H9 (cell line): ENCODE results near the gene TSPAN5. TPM values are rescaled to one million over a fixed set of nuclear protein-coding genes. Genes with fewer than 3 reads are reported as not detected.

Experiments used
- DNase-seq: peaks from one replicate; pipeline ENCODE4 v3.0.0-alpha.2; 2017
- H2AFZ ChIP-seq: one replicate; pipeline ENCODE4 v1.6.1; 2013; ENCODE audit warnings: mild to moderate bottlenecking, low read length, control low read depth, moderate library complexity
- H2AK5ac ChIP-seq: 2 replicates; pipeline ENCODE4 v1.6.1; 2013; ENCODE audit warnings: low read length, control low read depth, mixed read lengths; ENCODE audit not compliant: insufficient read length
- H2BK120ac ChIP-seq: one replicate; pipeline ENCODE4 v1.6.1; 2013; ENCODE audit warnings: low read depth, mild to moderate bottlenecking, low read length, control low read depth, inconsistent platforms; ENCODE audit not compliant: poor library complexity, severe bottlenecking
- H2BK12ac ChIP-seq: 2 replicates; pipeline ENCODE4 v1.6.1; 2013; ENCODE audit warnings: low read length, control low read depth, mixed read lengths, low read depth; ENCODE audit not compliant: insufficient read length
- H2BK15ac ChIP-seq: 2 replicates; pipeline ENCODE4 v1.6.1; 2013; ENCODE audit warnings: low read depth, low read length, control low read depth
- H2BK20ac ChIP-seq: one replicate; pipeline ENCODE4 v1.6.1; 2013; ENCODE audit warnings: low read depth, mild to moderate bottlenecking, low read length, control low read depth, inconsistent platforms; ENCODE audit not compliant: poor library complexity, severe bottlenecking
- H2BK5ac ChIP-seq: 2 replicates; pipeline ENCODE4 v1.6.1; 2013; ENCODE audit warnings: low read length, control low read depth, mixed read lengths; ENCODE audit not compliant: insufficient read length
- H3K14ac ChIP-seq: 2 replicates; pipeline ENCODE4 v1.6.1; 2013; ENCODE audit warnings: low read length, control low read depth; ENCODE audit not compliant: insufficient read depth
- H3K18ac ChIP-seq: 2 replicates; pipeline ENCODE4 v1.6.1; 2013; ENCODE audit warnings: low read depth, mild to moderate bottlenecking, mixed read lengths, low read length, control low read depth; ENCODE audit not compliant: insufficient read length
- H3K23ac ChIP-seq: 2 replicates; pipeline ENCODE4 v1.6.1; 2013; ENCODE audit warnings: low read length, control low read depth, mixed read lengths, low read depth; ENCODE audit not compliant: insufficient read length
- H3K23me2 ChIP-seq: 2 replicates; pipeline ENCODE4 v1.6.1; 2013; ENCODE audit warnings: low read depth, mild to moderate bottlenecking, mixed read lengths, low read length, control low read depth; ENCODE audit not compliant: insufficient read length, poor library complexity, severe bottlenecking
- H3K27ac ChIP-seq: 2 replicates; pipeline ENCODE4 v1.5.1; 2013; ENCODE audit warnings: low read length, control low read depth, mixed read lengths, low read depth; ENCODE audit not compliant: insufficient read length
- H3K27me3 ChIP-seq: 2 replicates; pipeline ENCODE4 v1.6.1; 2013; ENCODE audit warnings: low read length, control low read depth, inconsistent platforms; ENCODE audit not compliant: insufficient read depth
- H3K4ac ChIP-seq: 2 replicates; pipeline ENCODE4 v1.6.1; 2013; ENCODE audit warnings: low read depth, mild to moderate bottlenecking, control low read depth, inconsistent platforms, low read length, moderate library complexity
- H3K4me1 ChIP-seq: 2 replicates; pipeline ENCODE4 v1.6.1; 2013; ENCODE audit warnings: low read length, control low read depth, inconsistent platforms; ENCODE audit not compliant: insufficient read depth
- H3K4me2 ChIP-seq: 2 replicates; pipeline ENCODE4 v1.6.1; 2013; ENCODE audit warnings: low read length, control low read depth, mixed read lengths; ENCODE audit not compliant: insufficient read length, insufficient read depth
- H3K56ac ChIP-seq: 2 replicates; pipeline ENCODE4 v1.6.1; 2013; ENCODE audit warnings: low read depth, mild to moderate bottlenecking, mixed read lengths, low read length, control low read depth; ENCODE audit not compliant: insufficient read length
- H3K79me1 ChIP-seq: 2 replicates; pipeline ENCODE4 v1.6.1; 2013; ENCODE audit warnings: low read depth, mild to moderate bottlenecking, moderate library complexity, low read length, control low read depth, inconsistent platforms; ENCODE audit not compliant: insufficient read depth, poor library complexity, severe bottlenecking
- H3K79me2 ChIP-seq: 2 replicates; pipeline ENCODE4 v1.6.1; 2013; ENCODE audit warnings: low read length, control low read depth, inconsistent platforms; ENCODE audit not compliant: insufficient read depth
- H3K9ac ChIP-seq: 2 replicates; pipeline ENCODE4 v1.6.1; 2013; ENCODE audit warnings: low read length, control low read depth, mixed read lengths; ENCODE audit not compliant: insufficient read length; ENCODE audit errors: extremely low read depth
- H3K9me3 ChIP-seq: one replicate; pipeline ENCODE4 v1.6.1; 2013; ENCODE audit warnings: low read depth, low read length, inconsistent platforms; ENCODE audit not compliant: control insufficient read depth
- H3T11ph ChIP-seq: one replicate; pipeline ENCODE4 v1.6.1; 2013; ENCODE audit warnings: mild to moderate bottlenecking, low read length, control low read depth, inconsistent platforms
- H4K20me1 ChIP-seq: one replicate; pipeline ENCODE4 v1.6.1; 2013; ENCODE audit not compliant: control insufficient read depth, insufficient read length, insufficient read depth
- H4K5ac ChIP-seq: 2 replicates; pipeline ENCODE4 v1.6.1; 2013; ENCODE audit warnings: low read depth, mild to moderate bottlenecking, mixed read lengths, low read length, control low read depth; ENCODE audit not compliant: insufficient read length
- H4K8ac ChIP-seq: replicated peaks from 2 replicates; pipeline ENCODE4 v1.6.1; 2013; ENCODE audit warnings: low read length, control low read depth, mixed read lengths, low read depth; ENCODE audit not compliant: insufficient read length
- H4K91ac ChIP-seq: 2 replicates; pipeline ENCODE4 v1.6.1; 2013; ENCODE audit warnings: low read depth, mild to moderate bottlenecking, moderate library complexity, mixed read lengths, low read length, control low read depth; ENCODE audit not compliant: insufficient read length
- H3K27ac Mint-ChIP-seq, 3 experiments: 2 replicates in 2 of 3; 3 replicates in 1 of 3; pipeline ENCODE4 v1.8.0; 2020 to 2021; ENCODE audit warnings: mixed read lengths in 3 of 3, mild to moderate bottlenecking in 1 of 3, moderate library complexity in 1 of 3
- H3K27me3 Mint-ChIP-seq: 2 replicates; pipeline ENCODE4 v1.8.0; 2021; ENCODE audit warnings: low read depth, mild to moderate bottlenecking, moderate library complexity, mixed read lengths
- H3K36me3 Mint-ChIP-seq, 3 experiments: 2 replicates in 2 of 3; 3 replicates in 1 of 3; pipeline ENCODE4 v1.8.0; 2020 to 2021; ENCODE audit warnings: low read depth in 3 of 3, mixed read lengths in 3 of 3; ENCODE audit not compliant: insufficient read depth in 1 of 3
- H3K4me1 Mint-ChIP-seq, 2 experiments: 2 replicates each; pipeline ENCODE4 v1.8.0; 2020; ENCODE audit warnings: mixed read lengths in 2 of 2
- H3K4me3 Mint-ChIP-seq, 2 experiments: 2 replicates in 1 of 2; 3 replicates in 1 of 2; pipeline ENCODE4 v1.8.0; 2020 to 2021; ENCODE audit warnings: mild to moderate bottlenecking in 2 of 2, mixed read lengths in 2 of 2, moderate library complexity in 1 of 2
- H3K9me3 Mint-ChIP-seq, 2 experiments: 2 replicates in 1 of 2; 3 replicates in 1 of 2; pipeline ENCODE4 v1.8.0; 2020; ENCODE audit warnings: mild to moderate bottlenecking in 2 of 2, mixed read lengths in 2 of 2, moderate library complexity in 1 of 2
- CTCF ChIP-seq: fragments of 200-600 bp; sonication (generic); conservative IDR thresholded peaks from 3 replicates; pipeline ENCODE4 v1.8.0; 2021; ENCODE audit warnings: antibody characterized with exemption, mild to moderate bottlenecking
- WGBS: extraction: QIAGEN DNeasy Blood & Tissue Kit; methylation state at CpG from one replicate; pipeline ENCODE4 v1.1.7; 2013; ENCODE audit warnings: missing lambda C conversion rate, low lambda C conversion rate, mixed read lengths; ENCODE audit not compliant: insufficient read length; ENCODE audit errors: extremely low coverage; 5-methylcytosine and 5-hydroxymethylcytosine counted together
- total RNA-seq: library from RNA; stranded (reverse); gene quantifications from 2 replicates; pipeline ENCODE4 v1.2.1, GENCODE V29; 2021

The TSPAN5 gene
- total RNA-seq, 1 experiment from 2014 or later, result 7.0 TPM

GRCh38 chr4:98656443-98656842 is 2.0 kb downstream of the TSPAN5 start:
- no peak overlapping the region for H2AK5ac ChIP-seq
- Mint-ChIP-seq H3K27me3 (peaks cover 54% of the 10 kb centered on the region), H3K4me3 (peak overlapping the region; percentile 75 to 92), H3K4me1 (peaks cover 41 to 43% of the 10 kb centered on the region in 2 experiments), H3K27ac (no peak overlapping the region), H3K36me3 (peaks cover 1 to 7% (median 1%) of the 10 kb centered on the region in 3 experiments; a peak in 5 of 7 replicates), H3K9me3 (peaks cover 2% of the 10 kb centered on the region in 2 experiments)
- no peak overlapping the region for H3K9ac ChIP-seq
- H3K4me2 ChIP-seq, result peak overlapping the region; percentile 91
- H2BK20ac ChIP-seq, result no peak overlapping the region
- H4K20me1 ChIP-seq, result no peaks in the 10 kb centered on the region
- H2BK120ac ChIP-seq, result no peak overlapping the region
- no peak overlapping the region for H2AFZ ChIP-seq
- no peak overlapping the region for H3K27ac ChIP-seq
- no peak overlapping the region for H2BK15ac ChIP-seq
- no peak overlapping the region for H3K18ac ChIP-seq
- H3K79me1 ChIP-seq, result no peaks in the 10 kb centered on the region
- H3K23ac ChIP-seq, result no peak overlapping the region
- H3T11ph ChIP-seq, result no peak overlapping the region
- no peak overlapping the region for H3K4ac ChIP-seq
- no peak for DNase-seq
- peaks cover 5% of the 10 kb centered on the region; the same call in 1 of the 2 replicates for H3K27me3 ChIP-seq
- H3K9me3 ChIP-seq, result no peaks in the 10 kb centered on the region
- WGBS, result no CpG with 5 or more reads among the region's 5 CpGs
- H2BK5ac ChIP-seq, result no peak overlapping the region
- no peak overlapping the region for H3K14ac ChIP-seq
- H4K91ac ChIP-seq, result no peak overlapping the region
- H4K8ac ChIP-seq, result no peak overlapping the region
- no peak overlapping the region for H4K5ac ChIP-seq
- H3K56ac ChIP-seq, result no peak overlapping the region
- H3K23me2 ChIP-seq, result peaks cover 21% of the 10 kb centered on the region
- no peaks in the 10 kb centered on the region; the same call in 1 of the 2 replicates for H3K79me2 ChIP-seq
- H3K4me1 ChIP-seq, result no peaks in the 10 kb centered on the region; the same call in 1 of the 2 replicates
- H2BK12ac ChIP-seq, result no peak overlapping the region
- no peak for TF ChIP-seq CTCF
